PC-9 (cell line): ENCODE results near the gene PPP2R2C.

Source experiments
- EZH2 ChIP-seq: fragments of 200-600 bp; sonication (generic); IDR thresholded peaks from 2 replicates; pipeline ENCODE4 v1.8.0; 2017; ENCODE audit warnings: antibody characterized with exemption, low read depth
- TF ChIP-seq, protein P1 (sequence below): fragments of 200-600 bp; sonication (generic); conservative IDR thresholded peaks from 2 replicates; pipeline ENCODE4 v1.6.1; 2017; ENCODE audit warnings: mixed run types, antibody characterized with exemption, mild to moderate bottlenecking, moderate library complexity

DNA sequence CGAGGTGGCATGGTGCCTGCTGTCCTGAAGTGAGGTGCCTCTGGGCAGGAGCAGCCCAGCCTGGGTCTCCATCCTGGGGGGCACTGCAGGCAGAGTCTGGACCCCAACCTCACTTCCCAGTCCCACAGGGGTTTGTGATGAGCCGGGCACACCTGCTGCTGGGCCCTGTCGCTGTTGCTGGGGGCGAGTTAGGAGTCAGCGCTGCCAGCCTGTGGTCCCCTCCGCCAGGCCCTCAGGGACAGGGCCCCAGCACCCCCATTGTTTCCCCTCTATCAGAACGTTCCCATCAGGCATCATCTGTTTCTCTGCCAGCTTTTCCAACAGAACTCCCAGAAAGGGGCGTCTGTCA is 179.3 kb downstream of the PPP2R2C start:
- TF ChIP-seq, protein P1, sequence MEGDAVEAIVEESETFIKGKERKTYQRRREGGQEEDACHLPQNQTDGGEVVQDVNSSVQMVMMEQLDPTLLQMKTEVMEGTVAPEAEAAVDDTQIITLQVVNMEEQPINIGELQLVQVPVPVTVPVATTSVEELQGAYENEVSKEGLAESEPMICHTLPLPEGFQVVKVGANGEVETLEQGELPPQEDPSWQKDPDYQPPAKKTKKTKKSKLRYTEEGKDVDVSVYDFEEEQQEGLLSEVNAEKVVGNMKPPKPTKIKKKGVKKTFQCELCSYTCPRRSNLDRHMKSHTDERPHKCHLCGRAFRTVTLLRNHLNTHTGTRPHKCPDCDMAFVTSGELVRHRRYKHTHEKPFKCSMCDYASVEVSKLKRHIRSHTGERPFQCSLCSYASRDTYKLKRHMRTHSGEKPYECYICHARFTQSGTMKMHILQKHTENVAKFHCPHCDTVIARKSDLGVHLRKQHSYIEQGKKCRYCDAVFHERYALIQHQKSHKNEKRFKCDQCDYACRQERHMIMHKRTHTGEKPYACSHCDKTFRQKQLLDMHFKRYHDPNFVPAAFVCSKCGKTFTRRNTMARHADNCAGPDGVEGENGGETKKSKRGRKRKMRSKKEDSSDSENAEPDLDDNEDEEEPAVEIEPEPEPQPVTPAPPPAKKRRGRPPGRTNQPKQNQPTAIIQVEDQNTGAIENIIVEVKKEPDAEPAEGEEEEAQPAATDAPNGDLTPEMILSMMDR, result no peak
- TF ChIP-seq EZH2, result no peak
